AG04449 (cell line): ENCODE results near the gene NOSIP.

Experiments
- CTCF ChIA-PET: fragments of 350-600 bp; formaldehyde crosslinking; extraction: SDS; loops from one replicate; lab custom pipeline; 2021; ENCODE audit warnings: antibody characterized with exemption; lab: Yijun Ruan, JAX
- POLR2A ChIA-PET: fragments of 400-600, 350-600 bp; formaldehyde crosslinking; extraction: SDS; loops from one replicate; lab custom pipeline; 2020; ENCODE audit warnings: antibody characterized with exemption, inconsistent platforms; lab: Yijun Ruan, JAX
- DNase-seq: peaks from one replicate; pipeline ENCODE4 v3.0.0-alpha.2; 2010; ENCODE audit warnings: low read depth, low spot score
- H3K4me3 ChIP-seq: 2 replicates; pipeline ENCODE4 v1.5.1; 2011; ENCODE audit warnings: low read depth, mild to moderate bottlenecking, control low read depth, low read length
- TF ChIP-seq, protein P1 (sequence below): IDR thresholded peaks from one replicate; pipeline ENCODE4 v1.5.1; 2011; ENCODE audit warnings: mild to moderate bottlenecking, moderate library complexity, low read length, control low read depth, inconsistent platforms; ENCODE audit not compliant: insufficient read depth; ENCODE audit errors: missing control alignments

NOSIP gene

DNA sequence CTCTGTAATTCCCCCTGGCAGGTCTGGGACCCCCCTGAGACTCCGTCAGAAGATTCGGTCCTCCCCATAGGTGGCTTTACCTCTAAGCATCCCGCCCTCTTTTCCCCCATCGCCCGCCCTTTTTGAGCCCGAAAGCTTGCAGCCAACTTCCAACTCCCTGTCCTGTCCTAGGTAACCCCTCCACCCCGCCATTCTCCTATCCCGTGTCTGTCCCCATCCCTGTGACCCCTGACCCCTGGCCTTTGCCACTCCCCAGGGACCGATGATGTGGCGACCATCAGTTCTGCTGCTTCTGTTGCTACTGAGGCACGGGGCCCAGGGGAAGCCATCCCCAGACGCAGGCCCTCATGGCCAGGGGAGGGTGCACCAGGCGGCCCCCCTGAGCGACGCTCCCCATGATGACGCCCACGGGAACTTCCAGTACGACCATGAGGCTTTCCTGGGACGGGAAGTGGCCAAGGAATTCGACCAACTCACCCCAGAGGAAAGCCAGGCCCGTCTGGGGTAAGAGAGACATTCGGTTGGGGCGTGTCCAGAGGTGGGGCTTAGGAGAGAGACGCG lies 52.1 kb downstream of the NOSIP start:
- ChIA-PET CTCF (interaction anchor here (1.1 to 4.7 kb wide), 7 partner anchors 18 to 52 kb away, joined by 4 to 21 read pairs (median 5); partner anchors contain the start of gene NOSIP), POLR2A (interaction anchor here (0.6 to 1.6 kb wide), 6 partner anchors 10 to 113 kb away, joined by 3 to 17 read pairs (median 6); partner anchors contain the start of genes RPS11 and RRAS)
- DNase-seq, result no peak
- TF ChIP-seq, protein P1, sequence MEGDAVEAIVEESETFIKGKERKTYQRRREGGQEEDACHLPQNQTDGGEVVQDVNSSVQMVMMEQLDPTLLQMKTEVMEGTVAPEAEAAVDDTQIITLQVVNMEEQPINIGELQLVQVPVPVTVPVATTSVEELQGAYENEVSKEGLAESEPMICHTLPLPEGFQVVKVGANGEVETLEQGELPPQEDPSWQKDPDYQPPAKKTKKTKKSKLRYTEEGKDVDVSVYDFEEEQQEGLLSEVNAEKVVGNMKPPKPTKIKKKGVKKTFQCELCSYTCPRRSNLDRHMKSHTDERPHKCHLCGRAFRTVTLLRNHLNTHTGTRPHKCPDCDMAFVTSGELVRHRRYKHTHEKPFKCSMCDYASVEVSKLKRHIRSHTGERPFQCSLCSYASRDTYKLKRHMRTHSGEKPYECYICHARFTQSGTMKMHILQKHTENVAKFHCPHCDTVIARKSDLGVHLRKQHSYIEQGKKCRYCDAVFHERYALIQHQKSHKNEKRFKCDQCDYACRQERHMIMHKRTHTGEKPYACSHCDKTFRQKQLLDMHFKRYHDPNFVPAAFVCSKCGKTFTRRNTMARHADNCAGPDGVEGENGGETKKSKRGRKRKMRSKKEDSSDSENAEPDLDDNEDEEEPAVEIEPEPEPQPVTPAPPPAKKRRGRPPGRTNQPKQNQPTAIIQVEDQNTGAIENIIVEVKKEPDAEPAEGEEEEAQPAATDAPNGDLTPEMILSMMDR, result no peak
- peak overlapping the region; percentile 91 for H3K4me3 ChIP-seq

DNA sequence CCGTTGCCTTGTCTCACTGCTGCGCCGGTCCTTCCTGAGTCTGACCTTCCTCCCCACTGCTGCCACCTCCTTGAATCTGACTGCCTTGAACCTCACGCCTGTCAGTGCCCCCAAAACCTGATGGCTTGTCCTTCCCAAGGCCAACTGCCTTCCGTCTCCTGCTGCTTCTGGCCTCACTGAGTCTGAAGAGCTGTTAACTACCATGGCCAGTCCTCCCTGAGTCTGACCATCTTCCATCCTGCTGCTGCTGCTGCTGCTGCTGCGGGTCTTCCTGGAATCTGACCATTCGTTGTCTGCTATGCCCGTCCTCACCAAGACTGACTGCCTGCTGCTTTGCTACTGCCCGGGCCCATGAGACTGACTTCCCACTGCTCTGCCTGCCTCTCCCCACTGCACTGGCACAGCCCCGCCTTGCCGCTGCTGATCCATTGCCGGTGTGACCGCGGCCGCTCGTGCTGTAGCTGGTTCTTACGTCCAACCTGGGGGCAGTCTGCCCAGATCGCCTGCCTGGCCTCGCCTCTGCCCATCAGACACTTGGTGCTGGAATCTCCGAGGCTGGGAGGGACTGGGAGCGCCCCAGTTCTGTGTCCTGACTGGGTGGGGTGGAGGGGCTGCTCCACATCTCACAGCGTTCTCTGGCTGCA lies 55.4 kb downstream of the NOSIP start:
- no peak overlapping the region for H3K4me3 ChIP-seq
- DNase-seq, result no peak
- CTCF ChIA-PET, result interaction anchor here (0.7 to 1.5 kb wide), 2 partner anchors 18 to 22 kb away, joined by 3 read pairs; no protein-coding TSS in a partner anchor
- POLR2A ChIA-PET, result no interaction called here
- TF ChIP-seq, protein P1, result no peak

DNA sequence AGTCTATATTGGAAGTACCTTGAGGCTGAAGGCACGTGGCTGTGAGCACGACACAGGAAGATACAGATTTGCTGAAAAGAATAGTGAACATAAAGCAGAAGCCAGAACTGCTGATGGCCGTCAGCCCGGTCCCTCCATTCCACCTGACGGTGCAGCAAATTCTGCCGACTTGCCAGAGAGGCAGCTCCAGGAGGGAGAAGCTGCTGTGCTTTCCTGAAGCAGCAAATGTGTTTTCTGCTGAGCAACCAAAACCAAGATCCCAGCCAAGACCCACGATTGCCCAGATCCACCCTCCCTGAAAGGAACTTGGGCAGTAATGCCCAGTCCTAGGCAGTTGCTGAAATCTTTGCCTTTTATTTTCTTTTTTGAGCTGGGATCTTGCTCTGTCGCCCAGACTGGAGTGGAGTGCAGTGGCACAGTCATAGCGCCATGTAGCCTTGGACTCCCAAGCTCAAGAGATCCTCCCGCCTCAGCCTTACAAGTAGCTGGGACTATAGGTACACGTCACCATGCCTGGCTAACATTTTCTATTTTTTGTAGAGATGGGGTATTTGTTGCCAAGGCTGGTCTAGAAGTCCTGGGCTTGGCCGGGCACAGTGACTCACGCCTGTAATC lies 59.5 kb downstream of the NOSIP start:
- H3K4me3 ChIP-seq, result no peak overlapping the region
- CTCF ChIA-PET, result interaction anchor here (0.6 to 1.7 kb wide), 4 partner anchors 18 to 50 kb away, joined by 3 to 8 read pairs (median 4); no protein-coding TSS in a partner anchor
- TF ChIP-seq, protein P1, result no peak
- no peak for DNase-seq
- POLR2A ChIA-PET, result no interaction called here

DNA sequence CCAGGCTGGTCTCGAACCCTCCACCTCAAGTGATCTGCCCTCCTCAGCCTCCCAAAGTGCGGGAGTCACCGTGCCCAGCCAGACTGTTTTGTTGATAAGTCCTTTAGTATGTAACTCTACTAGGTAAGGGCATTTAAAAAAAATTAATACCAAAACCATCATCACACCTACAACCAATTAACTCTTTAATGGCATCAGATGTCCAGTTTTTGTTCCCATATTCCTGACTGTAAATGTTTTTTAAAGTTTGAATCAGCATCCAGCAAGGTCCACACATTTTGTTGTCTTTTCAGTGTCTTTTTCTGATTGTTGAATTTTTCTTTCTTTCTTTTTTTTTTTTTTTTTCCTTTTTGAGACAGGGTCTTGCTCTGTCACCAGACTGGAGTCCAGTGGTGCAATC lies 62.3 kb downstream of the NOSIP start:
- TF ChIP-seq, protein P1, result no peak
- DNase-seq, result no peak
- H3K4me3 ChIP-seq, result no peak overlapping the region
- CTCF ChIA-PET, result interaction anchor here (1.5 to 2.7 kb wide), 3 partner anchors 15 to 52 kb away, joined by 3 to 15 read pairs (median 9); no protein-coding TSS in a partner anchor
- POLR2A ChIA-PET, result interaction anchor here (1.0 kb wide), 1 partner anchor 31 kb away, joined by 3 read pairs; no protein-coding TSS in a partner anchor

DNA sequence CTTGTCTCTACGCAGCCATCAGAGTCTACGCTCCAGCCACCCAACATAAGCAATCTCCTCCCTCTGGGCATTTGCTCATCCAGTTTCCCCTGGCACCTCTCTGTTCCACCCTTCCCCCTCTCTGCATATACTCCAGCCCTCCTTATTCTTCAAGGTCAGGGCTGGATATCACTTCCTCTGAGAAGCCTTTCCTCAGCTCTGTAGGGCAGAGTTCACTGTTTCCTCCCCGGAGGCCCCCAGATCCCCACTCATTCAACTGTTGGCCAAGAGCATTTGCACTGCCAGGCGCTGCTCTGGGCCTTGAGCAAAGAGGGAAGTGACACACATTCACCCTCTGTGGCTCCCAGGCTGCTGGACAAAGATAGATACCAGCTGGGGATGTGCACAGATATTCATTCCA lies 64.6 kb downstream of the NOSIP start:
- ChIA-PET POLR2A (no interaction called here), CTCF (interaction anchor here (1.2 to 1.6 kb wide), 2 partner anchors 12 to 31 kb away, joined by 7 to 10 read pairs; no protein-coding TSS in a partner anchor)
- H3K4me3 ChIP-seq, result no peak overlapping the region
- DNase-seq, result no peak
- TF ChIP-seq, protein P1, result no peak

DNA sequence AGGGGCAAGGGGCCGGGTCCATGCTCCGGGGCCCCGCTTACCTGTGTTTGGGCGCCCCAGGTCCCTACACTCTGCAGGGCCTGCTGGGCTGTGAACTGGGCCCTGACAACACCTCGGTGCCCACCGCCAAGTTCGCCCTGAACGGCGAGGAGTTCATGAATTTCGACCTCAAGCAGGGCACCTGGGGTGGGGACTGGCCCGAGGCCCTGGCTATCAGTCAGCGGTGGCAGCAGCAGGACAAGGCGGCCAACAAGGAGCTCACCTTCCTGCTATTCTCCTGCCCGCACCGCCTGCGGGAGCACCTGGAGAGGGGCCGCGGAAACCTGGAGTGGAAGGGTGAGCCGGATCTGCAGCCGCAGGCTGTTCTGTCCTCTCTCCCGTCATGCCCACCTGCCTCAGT lies 66.2 kb downstream of the NOSIP start:
- CTCF ChIA-PET, result interaction anchor here (1.1 to 2.4 kb wide), 2 partner anchors 48 to 56 kb away, joined by 3 to 22 read pairs; no protein-coding TSS in a partner anchor
- no peak for DNase-seq
- TF ChIP-seq, protein P1, result no peak
- no peak overlapping the region for H3K4me3 ChIP-seq
- POLR2A ChIA-PET, result no interaction called here
